ENCODE data around the gene UNC79.

GRCh38 chr14:93549595-93549994 is 118.9 kb downstream of the UNC79 start:
- no peak for TF ChIP-seq CTCF (IDR thresholded peaks at IDR 0.05; ENCODE audit: low read length)
- no peak for TF ChIP-seq EZH2phosphoT487 (IDR thresholded peaks at IDR 0.05; ENCODE audit: low read length)
